NCI-H82 treated with DMSO at 0.1 percent for 48 hours (cell line): ENCODE data around the gene SPRING1.

Experiments used
- DNase-seq: peaks from one replicate; lab custom pipeline; 2025; ENCODE audit not compliant: unreplicated experiment; lab: John Stamatoyannopoulos, UW

The SPRING1 gene

DNA sequence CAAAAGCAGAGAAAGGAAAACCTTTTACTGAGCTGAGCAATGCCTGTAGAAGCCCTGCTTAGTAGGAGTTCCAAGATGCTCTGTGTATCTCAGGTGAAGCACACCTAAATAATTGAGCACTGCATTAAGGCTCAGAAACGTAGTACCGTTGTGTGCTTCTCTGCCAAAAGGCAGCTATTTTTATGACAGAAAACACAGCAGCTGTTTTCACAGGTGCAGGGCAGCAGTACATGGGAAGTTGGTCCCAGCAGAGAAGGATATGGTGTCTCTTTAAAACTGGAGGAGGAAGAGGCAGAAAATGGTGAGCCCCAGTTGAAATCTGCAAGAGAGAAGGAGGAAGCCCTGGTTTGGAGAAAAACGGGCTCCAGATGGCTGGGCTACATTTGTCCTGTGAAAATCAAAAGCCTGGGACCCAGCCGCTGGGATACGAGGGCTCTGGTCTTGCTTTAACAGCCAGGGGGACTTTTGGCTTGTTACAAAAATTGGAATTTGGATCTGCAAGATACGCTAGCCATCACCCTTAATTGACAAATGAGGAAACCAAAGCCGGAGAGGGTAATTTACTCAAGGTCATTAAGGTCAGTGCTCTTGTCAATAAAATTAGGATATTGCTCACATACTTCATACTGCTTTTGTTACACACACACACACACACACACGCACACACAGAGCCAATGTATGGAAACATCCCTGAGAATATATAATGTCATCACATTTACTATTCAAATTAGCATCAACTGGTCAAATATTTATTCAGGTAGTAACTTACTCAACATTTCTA lies 27.3 kb downstream of the SPRING1 start:
- DNase-seq, result no peak

DNA sequence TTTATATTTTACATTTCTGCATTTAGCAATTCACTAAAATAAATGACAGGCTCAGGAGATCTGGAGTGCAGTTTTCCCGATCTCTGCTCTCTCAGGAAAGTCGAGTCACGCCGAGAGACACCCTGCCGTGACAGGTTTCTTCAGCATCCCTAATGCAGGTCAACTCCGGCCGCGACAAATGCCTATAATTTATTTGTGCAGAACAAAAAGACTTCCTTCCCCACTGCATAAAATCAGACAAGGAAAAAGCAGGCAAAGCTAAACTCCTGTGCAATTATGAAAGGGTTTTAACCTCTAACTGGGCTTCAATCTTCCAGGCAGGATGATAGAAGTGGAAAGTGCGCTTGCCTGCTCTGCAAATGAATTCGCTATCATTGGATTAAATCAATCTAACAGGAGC lies 28.1 kb downstream of the SPRING1 start:
- DNase-seq, result no peak

DNA sequence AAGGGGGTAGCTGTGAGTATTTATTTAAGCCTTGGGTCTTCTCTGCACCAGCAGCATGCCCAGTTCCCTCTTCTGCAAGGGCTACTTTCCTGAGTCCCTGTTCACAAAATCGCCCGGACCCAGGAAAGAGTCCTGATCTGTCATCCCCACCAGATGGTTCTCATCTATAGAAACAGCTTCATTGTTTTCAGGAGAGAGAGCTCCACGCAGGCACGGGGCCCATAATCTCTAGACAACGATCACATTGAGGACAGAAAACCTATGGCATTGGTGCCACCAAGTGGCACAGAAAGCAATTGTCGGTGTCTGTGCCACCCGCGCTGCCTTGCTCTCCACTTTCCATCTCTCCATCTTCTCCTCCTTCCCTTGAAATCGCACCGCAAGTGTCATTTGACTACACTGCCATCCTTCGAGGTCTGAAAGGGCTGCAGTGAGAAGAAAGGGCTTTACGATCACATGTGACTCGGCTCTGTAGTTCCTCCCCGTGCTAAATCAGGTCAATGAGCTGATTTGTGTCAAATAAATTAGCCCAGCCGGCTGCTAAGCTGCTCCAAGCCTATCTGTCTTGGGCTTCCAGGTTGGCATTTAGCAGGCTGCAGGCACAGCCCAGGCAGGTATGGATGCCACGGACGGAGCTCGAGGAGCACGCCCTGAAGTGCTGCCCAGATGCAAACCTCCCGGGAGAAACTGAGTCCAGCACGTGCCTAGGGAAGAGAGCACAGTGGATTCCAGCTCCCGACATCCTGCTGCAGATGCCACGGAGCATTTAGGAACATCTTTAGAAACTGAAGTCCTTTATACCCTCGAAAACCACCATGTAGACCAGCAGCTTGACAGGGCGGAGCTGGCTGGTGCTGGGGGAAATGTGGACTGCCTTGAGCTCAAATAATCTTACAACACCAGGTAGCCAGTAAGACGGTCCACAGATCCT lies 28.8 kb downstream of the SPRING1 start:
- peak; percentile 13 for DNase-seq

DNA sequence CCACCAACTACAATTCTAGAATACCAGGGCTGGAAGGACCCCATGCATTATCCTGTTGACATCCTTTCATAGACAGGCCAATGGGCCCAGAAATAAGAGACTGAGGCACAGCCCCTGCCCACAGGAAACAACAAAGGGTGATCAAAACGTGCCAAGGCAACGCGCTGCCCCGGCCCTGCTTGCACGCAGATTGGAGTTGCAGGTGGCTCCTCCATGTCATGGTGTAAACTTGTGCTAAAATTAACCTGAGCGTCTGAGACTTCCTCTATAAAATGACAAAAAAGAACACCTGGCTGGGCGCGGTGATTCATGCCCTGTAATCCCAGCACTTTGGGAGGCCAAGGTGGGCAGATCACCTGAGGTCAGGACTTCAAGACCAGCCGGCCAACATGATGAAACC lies 30.1 kb downstream of the SPRING1 start:
- DNase-seq, result no peak

DNA sequence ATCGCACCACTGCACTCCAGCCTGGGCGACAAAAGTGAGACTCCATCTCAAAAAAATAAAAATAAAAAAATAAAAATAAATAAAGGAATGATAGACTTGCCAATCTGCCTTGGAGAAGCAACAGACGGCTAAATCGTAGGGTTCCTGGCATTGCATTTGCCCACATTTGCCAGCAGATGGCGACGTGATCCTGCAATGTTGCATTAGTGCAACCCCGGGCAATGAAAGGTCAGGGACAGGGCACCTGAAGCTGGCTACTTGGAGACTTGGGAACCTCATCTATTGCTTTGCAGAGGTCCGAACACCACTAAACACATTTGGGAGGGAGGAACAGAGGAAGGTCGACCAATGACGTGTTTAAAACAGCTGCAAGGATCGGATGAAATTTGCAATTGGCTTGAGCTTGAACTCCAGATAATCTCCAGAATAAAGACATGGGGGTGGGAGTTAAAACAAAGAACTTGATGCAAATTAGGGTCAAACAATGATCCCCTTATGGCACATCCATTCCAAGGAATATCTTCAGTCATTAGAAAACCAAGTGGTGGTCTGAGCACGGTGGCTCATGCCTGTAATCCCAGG lies 34.6 kb downstream of the SPRING1 start:
- peak; percentile 18 for DNase-seq

DNA sequence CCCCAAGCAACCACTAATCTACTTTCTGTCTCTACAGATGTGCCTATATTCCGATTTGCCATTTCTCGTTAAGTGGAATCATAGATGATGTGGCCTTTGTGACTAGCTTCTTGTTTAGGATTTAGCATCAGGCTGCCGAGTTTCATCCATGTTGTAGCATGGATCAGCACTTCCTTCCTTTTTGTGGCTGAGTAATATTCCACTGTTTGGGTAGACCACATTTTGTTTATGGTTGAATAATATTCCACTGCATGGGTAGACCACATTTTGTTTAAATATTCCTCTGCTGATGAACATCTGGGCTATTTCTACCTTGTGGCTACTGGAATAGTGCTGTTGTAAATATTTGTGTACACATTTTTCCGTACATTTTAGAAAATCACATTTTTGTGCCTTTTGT lies 36.4 kb downstream of the SPRING1 start:
- no peak for DNase-seq

DNA sequence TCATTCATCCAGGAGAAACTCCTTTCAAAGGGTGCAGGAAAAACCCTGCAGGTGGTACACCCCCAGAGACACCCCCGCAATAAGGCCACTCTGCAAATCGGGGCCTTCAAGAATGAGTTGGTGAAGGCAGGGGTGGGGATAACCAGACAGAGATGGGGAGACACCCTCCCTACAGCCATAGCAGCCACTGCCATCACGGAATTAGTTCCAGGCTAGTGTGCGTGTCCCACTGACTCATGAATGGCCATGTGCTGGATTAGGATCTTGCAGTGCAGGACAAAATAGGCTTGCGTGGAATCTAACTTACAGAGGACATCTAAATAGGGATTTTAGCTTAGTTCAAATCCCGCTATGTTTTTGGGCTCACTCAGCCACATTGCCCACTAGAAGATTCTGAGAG lies 37.8 kb downstream of the SPRING1 start:
- no peak for DNase-seq

DNA sequence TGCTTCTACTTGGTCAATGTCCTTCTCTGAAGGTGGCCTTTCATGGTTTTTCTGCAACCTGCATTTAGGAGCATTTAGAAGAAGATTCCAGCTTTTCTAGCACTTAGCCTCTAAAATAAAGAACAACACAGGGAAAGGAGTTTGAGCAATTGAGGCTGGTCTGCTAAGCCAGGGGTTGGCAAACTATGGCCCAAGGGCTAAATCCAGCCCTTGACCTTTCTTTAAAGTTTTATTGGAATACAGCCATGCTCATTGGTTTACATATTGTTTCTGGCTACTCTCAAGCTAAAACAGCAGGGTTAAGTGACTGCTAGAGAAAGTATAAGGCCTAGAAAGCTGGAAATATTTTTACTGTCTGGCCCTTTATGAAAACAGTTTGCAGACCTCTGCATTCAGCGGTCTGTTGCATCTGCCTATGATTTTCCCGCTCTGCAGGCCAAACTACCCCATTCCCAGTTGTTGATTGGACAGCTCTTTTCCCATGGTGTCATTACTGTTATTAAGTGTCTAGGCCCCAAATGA lies 39.3 kb downstream of the SPRING1 start:
- DNase-seq, result no peak

DNA sequence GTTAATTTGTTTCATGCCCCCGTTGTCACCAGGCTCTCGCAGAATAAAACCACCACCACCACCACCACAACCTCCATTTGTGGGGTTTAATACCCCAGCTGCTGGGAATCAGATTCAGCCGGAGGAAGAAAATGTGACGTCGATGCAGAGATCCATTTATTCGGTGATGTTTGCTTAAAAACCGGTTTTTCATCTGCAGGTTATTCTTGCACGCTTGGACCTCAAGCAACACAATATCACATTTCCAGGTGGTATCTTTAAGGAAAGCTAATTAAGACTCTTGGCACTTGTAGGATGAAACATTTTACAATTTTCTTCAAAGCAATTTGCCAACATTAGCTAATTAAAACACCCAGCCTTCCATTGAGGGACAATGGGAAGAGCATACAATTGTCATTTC lies 39.8 kb downstream of the SPRING1 start:
- no peak for DNase-seq

DNA sequence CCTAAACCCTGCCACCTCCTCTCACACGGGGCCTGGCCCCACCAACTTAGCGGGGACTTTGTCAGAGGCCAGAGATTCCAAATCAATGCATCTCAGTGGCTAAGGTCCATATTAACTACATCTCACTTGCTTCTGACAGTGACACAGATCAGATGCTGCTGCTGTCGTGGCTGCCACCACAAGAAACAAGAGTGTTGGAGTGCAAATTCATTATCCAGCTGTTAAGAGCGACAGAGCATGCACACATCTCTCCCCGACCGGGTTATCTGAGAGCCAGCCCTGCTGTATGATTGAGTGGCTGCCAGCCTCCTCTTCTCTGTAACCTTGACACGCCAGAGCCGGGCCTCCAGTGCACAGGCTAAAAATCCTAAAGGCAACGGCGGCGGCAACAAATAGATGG lies 40.2 kb downstream of the SPRING1 start:
- no peak for DNase-seq

DNA sequence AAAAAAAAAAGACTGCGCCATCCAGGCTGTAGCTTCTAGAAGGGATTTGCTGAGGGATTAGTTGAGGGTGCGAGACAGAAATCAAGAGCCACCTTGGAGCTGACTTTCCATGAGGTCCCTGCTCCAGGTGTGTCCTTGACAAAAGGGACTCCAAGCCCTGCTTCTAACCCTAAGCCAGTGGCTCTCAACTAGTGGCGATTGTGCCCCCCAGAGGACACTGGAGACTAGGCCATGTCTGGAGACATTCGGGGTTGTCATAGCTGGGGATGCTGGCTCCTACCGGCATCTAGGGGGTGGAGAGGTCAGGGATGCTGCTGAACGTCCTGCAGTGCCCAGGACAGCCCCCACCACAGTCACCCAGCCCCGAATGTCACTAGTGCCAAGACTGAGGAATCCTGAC lies 40.6 kb downstream of the SPRING1 start:
- DNase-seq, result peak; percentile 8

DNA sequence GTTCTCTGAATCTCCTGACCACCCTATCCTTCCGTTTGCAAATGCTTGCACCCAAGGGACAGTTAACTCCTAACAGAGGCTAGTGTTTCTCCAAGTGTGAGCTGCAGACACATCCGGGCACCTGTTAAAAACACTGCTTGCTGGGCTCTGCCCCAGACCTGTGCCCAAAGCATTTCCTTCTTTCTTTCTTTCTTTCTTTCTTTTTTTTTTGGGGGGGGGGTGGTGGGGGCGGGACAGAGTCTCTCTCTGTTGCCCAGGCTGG lies 42.5 kb downstream of the SPRING1 start:
- DNase-seq, result no peak

DNA sequence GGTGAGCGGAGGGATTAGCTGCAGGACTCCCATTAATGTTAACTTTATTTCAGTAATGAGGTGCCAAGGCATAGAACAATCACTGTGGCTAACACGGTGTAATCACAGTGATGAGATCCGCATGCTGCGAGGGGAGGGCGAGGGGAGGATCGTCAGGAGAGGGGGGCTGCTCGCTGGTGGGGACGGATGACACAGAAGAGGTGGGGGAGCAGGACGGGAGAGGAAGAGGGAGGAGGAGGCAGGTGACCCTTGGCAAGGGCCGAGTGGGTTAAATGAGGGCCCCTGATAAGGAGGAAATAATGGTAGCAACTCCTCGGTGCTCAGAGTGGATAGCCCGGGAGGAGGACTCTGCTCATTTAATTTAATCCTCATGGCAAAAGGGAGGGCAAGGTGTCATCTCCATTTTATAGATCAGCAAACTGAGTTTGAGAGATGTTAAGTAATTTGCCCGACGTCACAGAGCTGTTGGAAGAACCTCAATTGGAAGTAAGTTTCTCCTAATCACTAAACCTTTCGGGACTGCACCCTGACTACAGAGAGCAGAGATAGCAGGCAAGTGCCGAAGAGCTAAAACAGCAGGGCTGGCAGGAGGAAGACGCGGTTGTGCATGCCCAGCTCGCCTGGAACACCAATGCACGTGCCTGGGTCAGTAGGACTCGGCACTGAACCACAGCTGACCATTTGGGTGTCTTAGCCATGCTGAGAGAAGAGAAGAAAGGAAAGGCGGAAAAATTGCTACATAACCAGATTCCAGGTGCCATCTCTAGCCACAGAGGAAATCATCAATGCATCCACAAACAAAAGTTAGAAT lies 43.0 kb downstream of the SPRING1 start:
- no peak for DNase-seq

DNA sequence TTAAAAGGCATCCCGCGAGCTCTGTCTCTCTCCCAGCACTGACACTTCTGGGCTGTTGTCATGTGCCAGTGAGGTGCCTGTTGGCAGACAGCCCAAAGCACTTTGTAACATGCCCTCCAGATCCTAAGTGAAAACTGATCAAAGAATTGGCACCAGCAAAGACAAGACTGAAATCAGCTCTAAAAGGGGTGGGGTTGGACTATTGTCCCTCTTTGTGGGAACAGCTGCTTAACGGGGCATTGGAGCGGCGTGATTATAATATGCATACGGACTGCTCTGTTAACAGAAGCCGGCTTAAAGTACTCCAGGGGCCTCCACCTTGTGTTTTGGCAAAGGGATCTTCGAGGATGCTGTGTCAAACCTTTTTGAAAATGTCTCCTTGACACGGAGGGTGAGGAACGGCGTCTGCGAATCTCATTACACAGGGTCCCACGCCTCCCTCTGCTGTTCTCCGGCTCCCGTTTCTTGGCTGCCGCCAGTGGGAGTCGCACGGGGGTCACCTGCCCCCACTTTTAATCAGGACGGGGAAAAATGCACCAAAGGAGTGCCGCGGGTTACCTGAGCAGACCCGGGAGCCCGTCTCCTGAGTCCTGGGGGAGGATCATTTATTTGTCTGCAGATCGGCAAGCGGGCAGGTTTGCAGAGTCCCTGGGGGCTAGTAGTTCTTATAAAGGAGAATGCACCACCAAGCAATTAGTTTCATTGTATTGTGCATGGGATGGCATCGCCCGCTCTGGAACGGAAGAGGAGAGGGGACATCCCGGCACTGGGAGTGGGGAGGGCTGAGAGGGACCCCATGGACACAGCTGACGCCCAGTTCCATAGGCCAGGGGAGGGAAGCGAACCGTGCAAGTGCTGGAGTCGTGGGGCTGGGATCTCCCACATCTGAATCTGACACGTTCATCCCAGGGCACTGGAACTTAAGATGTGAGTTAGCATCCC lies 44.3 kb downstream of the SPRING1 start:
- DNase-seq, result no peak

DNA sequence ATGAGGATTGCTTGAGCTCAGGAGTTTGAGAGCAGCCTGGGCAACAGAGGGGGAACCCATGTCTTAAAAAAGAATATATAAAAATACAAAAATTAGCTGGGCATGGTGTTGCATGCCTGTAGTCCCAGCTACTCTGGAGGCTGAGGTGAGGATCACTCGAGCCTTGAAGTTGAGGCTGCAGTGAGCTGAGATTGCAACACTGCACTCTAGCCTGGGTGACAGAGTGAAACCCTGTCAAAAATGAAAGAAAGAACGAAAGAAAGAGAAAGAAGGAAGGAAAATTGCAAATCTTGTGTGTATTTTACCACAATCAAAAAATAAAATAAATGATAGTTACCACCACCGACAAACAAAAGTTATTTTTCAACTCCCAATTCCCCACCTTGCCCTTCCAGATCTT lies 45.3 kb downstream of the SPRING1 start:
- DNase-seq, result no peak

DNA sequence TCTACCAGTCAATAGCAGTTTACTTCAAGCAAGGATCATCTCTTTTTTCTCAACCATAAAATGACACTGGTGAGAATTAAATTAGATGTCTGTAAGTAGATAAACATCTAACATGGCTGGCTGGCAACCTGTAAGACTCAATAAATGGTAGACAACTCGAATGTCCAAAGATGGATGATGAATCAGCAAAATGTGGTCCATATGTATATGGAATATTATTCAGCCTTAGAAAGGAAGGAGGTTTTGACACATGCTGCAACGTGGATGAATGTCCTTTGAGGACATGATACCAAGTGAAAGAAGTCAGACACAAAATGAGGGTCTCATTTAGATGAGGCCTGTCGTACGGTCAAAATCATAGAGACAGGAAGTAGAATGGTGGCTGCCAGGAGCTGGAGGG lies 46.2 kb downstream of the SPRING1 start:
- DNase-seq, result no peak

DNA sequence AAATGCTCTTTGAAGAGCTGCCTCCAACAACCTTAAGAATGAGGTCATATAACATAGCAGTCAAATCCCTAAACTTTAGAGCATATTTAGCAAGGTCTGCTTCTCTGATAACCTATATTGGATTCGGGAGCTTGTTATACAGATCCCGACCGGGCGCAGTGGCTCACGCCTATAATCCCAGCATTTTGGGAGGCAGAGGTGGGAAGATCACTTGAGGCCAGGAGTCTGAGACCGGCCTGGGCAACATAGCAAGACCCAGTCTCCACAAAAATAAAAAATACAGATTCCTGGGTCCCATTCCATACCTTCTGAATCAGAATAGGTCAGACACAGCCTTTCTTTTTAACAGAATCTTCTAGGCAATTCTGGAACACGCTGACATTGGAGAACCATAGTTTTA lies 46.7 kb downstream of the SPRING1 start:
- no peak for DNase-seq

DNA sequence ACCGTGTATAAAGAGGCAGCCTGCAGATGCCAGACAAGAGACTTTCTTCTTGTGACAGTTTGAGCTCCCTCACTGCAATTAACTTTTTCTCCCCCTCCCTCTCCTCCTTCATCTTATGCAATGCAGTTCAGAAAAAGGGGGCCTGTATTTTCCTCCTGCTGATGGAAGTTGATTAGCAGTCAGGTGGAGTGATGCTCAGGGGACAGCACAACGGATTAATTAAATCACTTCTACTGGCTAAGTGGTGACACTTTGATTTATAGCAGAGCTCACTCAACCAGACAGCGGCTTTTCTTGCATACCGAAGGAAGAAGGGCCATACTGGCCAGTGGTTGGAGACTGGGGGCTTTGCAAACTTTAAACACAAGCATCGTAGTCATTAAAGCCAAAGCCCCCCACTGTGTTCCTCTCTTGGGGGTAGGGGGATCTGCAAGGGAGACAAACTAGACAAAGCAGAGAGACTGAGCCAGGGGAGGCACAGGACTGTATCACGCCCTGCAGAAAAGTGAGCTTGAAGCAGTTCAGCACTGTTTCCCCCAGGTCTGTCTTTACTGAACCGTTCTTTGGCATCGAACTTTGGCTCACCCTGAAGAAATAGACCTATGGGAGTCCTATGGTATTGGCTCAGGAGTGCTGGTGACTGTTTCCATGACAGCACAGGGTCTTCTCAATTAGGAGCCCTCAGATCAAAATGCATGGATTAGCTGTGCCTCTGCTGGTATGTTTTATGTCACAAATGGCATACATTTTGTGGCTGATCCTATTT lies 47.7 kb downstream of the SPRING1 start:
- DNase-seq, result peak; percentile 90

DNA sequence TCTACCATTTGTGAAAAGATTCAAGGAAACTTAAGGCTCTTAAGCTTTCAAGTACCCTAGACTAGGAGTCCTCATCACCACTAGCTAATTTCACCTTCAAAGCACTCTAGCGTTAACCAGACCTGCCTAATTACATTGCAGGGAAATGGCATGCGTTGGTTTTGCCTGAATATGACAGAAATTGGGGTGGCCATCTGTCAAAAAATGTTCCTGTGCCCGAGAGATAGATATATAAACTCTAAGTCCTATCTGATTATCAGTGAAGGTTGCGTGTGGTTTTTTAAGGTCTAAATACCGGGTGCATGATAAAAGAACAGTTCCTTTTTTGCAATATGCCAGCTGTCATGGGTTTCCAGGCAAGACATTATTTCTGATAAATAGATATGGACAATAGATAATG lies 48.3 kb downstream of the SPRING1 start:
- no peak for DNase-seq
